GM21619 (cell line): Measurements from ENCODE around the gene RRAGD.

Experiments
- ATAC-seq: cut with Tn5 transposase; IDR thresholded peaks from one replicate; pipeline ENCODE4 v1.9.1; 2021; ENCODE audit not compliant: unreplicated experiment

The RRAGD gene, protein sequence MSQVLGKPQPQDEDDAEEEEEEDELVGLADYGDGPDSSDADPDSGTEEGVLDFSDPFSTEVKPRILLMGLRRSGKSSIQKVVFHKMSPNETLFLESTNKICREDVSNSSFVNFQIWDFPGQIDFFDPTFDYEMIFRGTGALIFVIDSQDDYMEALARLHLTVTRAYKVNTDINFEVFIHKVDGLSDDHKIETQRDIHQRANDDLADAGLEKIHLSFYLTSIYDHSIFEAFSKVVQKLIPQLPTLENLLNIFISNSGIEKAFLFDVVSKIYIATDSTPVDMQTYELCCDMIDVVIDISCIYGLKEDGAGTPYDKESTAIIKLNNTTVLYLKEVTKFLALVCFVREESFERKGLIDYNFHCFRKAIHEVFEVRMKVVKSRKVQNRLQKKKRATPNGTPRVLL

DNA sequence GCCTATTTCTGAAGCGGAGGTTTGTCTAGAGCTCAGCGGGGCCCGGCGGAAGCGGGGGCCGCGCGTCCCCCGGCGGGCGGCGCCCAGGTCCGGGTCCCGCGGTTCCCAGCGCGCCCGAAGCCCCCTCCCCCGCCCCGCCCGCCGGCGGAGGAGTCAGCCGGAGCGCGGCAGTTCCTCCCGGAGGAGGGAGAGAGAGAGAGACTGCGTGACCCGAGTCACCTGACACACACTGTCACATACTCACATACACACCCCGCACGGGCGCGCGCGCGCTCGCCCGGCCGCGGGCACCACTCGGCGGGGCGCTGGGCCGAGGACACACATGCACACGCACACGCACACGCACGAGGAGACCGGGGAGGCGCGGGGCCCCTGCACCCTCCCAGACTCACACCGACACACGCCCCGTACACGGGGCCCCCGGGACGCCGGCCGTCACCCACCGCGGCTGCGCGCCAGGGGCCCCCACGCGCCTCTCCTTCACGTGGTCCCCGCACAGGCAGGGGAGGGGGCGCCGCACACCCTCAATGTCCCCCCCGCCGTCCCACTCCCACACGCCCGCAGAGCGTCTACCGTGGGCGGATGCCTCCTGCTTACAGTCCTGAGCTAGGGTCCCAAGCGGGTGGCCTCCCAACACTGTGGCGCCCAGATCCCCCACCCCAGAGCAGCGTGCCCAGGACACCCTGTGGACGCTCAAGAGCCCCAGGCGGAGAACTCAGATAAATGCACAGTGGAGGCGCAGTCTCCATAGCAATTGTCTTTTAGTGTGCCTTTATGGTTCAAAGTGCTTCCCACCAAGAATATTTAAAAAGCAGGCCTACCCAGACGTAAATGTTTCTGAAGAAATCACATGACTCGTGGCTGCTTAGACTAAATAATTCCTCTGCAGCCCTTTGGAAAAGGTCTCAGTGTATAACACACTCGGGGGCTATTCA is at the start of gene RRAGD:
TSS of gene RRAGD (minus strand) at position 203 of the 935 bp plus-strand sequence. CDS start 280 bp downstream, outside the sequence.
- peak; percentile 70 for ATAC-seq

DNA sequence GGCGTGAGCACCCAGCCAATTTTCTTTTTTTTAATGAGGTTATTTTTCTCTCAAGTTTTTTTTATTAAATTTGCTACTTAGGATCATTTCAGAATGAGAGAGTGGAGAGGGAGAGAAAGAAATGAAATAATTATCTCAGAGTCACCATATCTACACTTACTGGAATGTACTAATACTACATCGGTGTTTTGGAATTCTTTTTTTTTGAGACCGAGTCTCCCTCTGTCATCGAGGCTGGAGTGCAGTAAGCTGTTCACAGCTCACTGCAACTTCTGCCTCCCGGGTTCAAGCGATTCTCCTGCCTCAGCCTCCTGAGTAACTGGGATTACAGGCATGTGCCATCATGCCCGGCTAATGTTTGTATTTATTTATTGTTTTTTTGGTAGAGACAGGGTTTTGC is 48.6 kb upstream of the RRAGD start:
- no peak for ATAC-seq

DNA sequence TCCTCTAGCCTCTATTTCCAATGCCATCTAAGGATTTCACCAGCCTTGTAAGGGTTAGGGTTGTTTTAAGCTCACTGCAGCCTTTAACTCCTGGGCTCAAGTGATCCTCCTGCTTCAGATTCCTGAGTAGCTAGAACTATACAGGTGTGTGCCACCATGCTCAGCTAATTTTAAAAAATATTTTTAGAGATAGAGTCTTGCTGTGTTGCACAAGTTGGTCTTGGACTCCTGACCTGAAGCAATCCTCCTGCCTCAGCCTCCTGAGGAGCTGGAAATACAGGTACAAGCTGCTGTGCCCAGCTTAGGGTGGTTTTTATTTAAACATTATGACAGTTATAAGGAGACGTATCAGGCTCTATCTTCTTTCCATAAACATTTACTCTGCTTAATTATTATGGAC is 47.4 kb upstream of the RRAGD start:
- ATAC-seq, result no peak

DNA sequence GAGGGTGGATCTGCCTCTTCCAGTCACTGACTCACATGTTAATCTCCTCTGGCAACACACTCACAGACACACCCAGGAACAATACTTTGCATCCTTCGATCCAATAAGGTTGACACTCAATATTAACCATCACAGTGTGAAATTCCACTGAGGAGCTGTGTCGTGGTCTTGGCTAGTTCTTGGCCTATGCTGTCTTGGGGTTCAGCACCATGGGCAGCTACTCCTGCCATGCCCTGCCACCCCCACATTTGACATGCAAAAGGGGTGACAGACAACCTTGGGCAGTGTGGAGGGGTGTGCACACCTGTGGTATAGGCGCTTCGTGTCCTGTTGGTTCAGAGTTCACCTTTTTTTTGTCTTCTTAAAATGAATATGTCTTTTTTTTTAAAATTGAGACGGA is 46.6 kb upstream of the RRAGD start:
- ATAC-seq, result no peak

DNA sequence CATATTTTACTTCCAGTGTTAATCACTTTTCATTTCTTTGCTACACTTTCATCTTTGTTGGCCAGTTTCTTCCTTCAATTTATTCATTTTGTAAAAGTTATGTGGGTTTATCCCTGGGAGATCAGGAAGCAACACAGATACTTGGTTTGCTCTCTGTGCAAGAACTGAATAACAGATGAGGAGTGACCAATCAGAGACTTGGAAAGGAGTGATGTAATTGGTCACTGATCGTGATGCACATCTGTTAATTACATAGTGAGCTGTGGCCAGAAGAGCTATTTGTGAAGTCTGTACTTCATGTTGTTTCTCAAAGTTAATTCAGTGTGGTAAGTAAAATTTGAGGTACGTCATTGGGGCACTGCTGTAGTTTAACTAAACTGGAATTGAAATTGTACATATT is 42.2 kb upstream of the RRAGD start:
- ATAC-seq, result no peak

DNA sequence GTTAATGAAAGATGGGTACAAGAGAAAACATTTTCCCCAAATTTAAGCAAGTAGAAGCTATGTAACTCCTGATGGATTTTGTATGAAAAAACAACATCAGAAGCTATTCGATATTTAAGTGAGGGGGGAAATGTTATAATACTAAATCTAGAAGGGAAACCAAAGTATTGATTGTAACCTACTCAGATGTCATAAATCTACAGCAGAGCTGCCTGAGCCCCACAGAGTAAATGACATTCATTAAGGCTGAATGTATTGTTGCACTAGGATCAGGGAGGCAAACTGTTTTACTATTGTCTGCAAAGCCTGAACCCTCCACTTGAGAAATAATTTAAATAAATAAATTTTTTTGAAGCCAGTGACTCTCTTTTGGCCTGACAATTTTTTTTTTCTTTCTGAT is 40.2 kb upstream of the RRAGD start:
- no peak for ATAC-seq

DNA sequence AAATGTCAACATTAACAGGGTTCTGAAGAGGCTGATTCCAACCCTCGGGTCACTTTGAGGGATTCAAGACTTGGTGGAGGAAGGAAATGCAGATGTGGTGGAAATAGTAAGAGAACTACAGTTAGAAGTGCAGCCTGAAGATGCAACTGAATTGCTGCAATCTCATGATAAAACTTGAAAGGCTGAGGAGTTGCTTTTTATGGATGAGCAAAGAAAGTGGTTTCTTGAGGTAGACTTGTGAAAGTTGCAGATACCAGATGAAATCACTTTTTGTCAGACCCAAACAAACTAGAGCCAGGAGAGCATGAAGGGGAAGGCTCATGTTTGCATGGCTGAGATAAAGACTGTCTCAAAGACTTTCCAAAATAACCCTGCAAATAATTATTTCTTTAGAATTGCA is 37.1 kb upstream of the RRAGD start:
- ATAC-seq, result no peak

DNA sequence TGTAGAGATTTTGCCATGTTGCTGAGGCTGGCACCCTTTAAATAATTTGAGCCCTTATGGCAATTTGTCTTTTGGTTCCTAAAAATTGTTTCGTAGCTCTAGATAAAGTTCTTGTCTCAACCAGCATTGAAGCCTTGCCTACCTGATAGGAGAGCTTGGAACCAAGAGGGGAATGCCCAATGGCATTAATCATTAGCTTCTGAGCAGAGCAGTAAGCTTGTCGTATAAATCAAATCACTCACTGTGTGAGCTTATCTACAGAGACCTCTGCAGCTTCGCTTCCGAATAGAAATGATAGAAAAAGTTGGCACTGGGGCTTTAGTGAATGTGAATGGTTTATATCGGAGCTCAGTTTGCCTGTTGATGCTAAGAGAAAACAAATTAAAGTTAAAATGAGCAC is 31.6 kb upstream of the RRAGD start:
- no peak for ATAC-seq

DNA sequence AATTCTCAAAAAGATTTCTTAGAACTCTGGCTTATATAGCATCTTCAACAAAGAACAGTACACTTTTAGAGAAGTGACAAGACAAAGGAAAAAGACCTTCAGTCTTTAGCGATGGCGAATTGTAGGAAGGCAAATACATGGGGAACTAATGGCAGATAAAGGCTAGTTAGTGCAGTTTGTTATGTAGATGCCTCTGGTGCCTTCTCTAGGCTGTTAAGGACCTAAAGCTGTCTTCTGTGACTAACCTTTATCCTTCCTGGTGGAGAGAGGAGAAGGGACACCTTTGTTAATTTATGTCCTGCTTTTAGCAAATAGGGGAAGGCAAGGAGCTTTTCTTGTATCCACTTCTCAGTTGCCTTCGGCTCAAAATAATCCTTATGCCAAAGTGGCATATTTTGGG is 28.1 kb upstream of the RRAGD start:
- ATAC-seq, result no peak

DNA sequence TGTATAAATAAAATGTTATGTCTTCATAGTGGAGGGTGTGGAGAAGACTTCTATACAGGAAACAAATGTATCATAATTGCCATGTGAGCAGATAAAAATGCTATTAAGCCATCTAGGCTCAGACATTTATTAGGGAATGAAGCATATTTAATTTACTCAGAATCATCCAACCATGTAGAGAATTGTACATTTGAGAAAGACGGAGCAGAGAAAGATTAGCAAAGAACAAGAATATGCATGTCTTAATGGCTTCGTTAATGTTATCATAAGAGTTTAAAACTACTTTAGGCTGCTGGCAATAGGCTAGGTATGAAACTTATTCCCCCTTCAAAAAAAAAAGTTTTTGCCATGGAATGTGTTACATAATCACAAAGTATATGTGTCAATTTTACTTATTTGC is 26.9 kb upstream of the RRAGD start:
- no peak for ATAC-seq

DNA sequence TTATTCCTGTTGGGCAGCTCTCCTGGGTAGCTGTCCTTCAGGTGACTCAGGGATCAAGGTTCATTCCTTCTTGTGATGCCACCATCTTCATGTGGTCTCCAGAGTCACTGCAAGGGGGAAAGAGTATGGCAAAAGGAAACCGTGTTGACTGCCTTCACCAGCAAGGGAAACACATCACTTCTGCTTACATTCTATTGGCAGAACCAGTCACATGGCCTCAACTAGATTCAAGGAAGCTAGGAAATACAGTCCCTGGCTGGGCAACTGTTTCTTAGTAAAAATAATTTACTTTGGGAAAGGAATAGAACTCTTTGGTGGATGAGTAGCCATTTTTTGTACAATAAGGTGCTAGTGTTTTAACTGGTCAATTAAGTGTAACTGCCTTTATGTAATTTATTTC is 26.2 kb upstream of the RRAGD start:
- ATAC-seq, result no peak

DNA sequence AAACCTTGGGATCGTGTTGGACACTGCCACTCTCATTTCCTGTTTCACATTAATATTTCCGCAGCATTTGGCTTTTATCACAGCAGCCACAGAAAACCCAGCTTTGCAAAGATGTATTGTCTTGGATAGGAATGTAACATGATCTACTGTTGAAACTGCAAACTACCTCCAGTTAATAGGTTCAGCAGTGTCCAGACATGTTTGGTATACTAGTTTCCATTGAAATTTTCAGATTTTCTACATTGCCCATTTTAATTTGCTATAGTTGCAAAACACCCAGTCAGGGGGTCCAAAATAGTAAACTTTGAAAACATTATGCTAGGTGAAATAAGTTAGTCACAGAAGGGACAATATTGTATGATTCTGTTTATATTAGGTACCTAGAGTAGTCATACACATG is 24.2 kb upstream of the RRAGD start:
- no peak for ATAC-seq

DNA sequence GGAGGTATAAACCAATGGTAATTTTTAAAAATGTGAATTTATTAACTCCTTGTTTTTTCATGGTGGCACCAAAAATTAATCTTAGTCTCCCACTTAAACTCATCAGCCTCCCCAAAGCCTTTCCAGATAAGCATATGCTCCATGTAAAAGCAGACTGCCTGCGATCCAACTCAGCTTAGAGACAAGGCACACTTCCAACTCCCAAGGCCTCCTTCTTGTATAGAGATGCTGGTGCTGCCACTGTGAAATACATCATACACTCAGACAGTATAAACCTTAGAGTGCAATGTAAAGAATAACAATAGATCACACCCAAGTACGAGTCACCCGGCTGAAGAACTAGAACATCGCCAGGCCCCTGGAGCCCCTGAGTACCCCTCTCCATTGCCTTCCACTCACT is 22.9 kb upstream of the RRAGD start:
- ATAC-seq, result no peak

DNA sequence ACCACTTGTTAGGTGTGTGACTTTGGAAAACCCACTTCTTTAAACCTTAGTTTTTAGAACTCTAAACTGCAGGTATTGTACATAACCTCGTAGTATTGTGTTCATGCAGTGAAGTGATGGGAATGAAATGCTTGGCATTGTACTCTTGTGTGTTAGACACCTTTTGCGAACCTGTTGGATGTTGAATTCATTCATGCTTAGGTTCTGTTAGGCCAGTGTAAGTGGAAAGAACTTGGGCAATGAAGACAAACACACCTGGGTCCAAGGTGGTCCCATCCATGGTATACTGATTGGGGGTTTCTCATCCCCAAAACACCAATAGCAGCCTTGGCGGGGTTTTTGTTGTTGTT is 22.1 kb upstream of the RRAGD start:
- no peak for ATAC-seq

DNA sequence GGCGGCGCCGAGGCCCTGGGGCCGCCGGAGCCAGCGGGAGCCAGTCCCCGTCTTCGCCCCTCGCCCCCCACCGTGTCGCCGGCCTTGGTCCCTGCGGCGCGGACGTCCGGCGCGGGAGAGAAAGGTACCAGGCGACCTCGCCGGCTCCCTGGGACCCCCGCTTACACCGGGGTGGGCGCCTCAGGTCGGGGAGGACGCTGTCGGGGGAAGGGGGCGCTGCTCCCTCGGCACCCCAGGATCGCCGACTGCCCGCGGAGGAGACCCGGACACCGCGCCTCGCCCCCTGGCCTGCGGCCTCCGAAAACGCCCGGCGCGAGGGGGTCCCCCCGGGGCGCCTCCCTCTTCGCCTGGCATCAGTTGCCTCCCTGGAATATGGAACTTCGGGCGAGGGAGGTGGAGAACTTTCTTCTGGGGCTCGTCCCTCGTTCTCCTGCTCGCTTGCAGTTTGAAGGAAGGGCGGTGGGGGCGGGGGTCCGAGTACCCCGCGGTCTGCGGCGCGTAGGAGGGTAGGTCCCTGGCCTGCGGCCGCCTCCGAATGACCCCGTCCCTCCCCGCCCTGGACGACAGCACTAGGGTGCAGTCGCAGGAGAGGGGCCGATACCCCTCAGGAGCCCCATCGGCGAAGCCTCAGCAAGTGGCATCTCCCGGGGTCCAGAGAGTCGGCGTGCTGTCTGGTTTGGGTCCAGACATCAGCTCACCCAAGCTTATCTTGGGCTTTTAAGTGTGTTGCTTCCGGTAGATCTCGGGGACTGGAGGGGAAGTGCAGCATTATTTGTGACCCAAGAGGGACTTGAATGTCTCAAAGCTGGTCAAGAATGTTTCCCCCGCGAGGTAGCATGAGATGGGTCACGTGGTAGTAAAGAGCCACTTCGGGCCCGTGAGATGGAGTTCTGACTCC is 21.4 kb upstream of the RRAGD start:
- ATAC-seq, result peak; percentile 13

DNA sequence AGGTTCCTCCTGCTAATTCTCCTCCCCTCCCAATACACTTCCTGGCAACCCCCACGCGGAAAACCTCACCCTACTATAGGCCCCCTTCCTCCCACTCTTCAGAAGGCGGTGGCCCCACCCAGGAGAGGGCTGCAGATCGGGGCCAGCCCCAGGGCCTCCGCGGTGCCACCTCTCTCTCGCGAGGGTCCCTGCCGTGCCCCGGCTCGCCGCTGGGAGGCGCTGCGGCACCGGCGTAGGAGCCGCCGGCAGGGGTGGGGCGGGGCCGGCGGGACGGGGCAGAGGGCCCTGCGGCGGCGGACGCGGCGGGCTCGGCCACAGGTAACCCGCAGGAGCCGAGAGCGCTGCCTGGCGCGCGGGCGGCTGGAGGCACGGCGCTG is 20.8 kb upstream of the RRAGD start, which contains the start of gene ANKRD6:
TSS of gene ANKRD6 (plus strand) at position 278 of the 377 bp plus-strand sequence. CDS start 133,825 bp downstream, outside the sequence.
- peak; percentile 88 for ATAC-seq

DNA sequence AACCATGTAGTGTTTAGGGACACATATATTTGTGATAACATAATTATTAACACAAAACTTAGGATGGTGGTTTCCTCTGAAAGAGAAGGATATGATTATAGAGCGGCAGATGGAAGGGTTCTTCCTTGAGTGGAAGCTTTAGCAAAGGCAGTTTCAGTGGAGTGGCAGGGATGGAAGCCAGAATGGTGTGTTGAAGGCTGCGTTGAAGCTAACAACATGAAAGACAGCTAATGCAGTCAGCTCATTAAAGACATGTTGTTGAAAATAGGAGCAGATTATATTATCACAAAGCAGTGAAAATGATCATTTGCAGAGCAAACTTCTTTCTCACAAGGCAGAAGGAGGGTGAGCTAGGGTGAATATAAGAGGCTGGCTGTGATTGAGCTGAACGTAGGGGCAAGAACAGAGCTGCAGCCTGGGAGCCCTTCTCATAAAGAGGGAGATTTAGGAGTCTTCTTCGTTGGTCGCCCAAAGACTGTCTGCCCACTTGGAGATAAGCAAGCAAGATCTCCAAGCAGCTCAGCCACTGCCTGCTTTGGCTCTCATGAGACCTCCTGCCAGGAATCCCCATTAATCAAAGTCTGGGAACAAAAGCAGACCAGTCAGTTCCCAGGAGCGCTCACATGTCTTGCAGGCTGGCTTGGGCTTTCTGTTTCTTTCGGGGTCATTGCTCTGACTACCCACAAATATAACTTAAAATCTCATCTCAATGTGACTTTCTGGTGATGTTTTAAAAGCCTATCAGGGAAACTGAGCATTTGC is 18.3 kb upstream of the RRAGD start:
- no peak for ATAC-seq

DNA sequence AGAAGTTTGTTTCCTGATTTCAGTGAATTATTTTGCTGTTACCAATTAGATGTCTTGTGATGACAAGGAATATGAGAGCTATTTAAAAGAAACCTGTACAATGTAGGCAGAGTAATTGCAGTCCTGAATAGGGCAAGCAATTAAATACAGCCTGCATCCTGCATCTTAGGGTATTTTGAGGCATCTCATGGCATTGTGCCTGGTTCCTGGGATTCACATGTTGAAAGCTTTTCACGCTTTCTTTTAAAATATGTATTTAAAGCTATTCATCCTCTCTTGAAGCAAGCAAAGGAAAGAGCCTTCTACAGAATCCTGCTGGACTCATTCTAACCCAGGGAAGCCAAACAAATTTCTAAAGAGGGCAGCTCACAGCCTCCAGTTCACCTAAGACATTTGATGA is 4.7 kb upstream of the RRAGD start:
- no peak for ATAC-seq

DNA sequence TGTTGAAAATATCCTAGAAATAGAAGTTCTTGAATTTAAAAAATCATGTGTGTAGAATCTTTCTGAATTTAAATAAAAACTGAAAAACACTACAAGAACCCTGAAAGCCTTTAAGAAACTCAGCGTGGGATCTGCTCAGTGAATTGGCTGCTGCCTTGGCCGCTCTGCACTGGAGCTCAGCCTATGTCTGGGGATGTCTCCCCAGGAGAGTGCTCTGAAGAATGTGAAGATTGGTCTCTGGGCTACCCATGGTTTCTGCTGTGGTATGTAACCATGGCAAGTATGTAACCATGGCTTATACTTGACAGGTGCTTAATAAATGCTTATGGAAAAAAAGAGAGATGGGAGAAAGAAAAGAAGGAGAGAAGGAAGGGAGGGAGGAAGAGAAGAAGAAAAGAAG is 3.1 kb upstream of the RRAGD start:
- ATAC-seq, result no peak

DNA sequence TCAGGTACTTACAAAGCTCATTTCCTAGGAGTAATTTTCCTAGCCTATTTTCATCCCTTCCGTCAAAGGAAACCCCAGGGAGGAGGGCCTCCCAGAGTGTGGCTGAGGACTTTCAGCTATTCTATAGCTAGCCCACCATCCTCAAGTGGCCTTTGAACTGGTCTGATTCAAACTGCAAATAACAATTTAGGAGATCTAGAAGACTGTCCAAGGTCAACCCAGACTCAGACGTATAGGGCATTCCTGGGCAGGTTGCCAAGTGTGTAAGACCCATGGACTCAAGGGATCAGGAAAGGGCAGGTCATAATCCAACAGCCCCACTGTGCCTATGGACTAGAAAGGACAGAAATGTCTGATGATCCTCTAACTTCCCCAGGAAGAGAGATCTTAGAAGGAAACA is 2.1 kb upstream of the RRAGD start:
- no peak for ATAC-seq
